ENCODE measurements around the gene PATZ1.

Gene PATZ1

GRCh38 chr22:31305194-31305593, 41.0 kb downstream of the PATZ1 start:
- no peak for DNase-seq

- no peak for DNase-seq
These were observed 43.6 kb downstream of the PATZ1 start for GRCh38 chr22:31302537-31302936.

DNA sequence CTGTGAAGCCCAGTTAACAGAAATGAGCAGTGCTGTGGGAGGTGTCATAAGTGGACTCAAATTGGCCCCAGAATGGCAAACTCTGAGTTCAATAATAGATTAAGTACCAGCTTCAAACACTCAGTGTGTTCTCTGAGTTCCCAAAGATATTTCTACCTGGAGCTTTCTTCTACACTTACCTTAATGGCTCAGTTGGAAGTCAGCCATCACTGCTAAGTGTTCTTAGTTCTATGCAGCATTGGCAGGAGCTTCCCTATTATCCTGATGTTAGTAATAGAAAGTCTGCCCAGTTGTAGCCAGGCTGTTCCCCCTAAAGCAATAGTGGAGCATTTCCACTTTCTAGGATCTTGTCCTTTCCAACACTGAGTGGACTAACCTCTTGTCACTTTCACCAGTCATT, 44.1 kb downstream of the PATZ1 start:
- DNase-seq = no peak

GRCh38 chr22:31300896-31301295, 45.2 kb downstream of the PATZ1 start:
- DNase-seq = no peak

- no peak for DNase-seq
These were observed 50.1 kb downstream of the PATZ1 start for GRCh38 chr22:31295831-31296657.

DNA sequence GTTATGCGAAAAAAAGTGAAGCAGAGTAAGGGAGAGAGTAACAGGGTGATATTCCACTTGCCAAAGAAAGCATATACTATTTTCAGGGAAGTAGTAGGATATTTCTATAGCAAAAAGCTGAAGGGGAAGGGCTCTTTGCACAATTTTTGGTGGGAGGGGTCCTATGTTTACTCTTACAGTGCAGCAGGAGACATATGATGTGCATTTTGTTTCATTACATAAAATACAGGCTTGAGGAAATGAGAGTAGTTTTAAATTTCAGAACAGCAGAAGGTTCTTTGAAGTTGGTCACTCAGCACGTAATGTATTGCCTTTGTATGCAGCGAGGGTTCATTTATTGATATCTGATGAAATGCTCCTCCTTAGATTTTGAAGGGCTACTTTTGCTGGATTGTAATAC, 50.8 kb downstream of the PATZ1 start:
- DNase-seq = no peak

GRCh38 chr22:31292236-31292989, 53.7 kb downstream of the PATZ1 start, which contains the start of gene PIK3IP1:
Gene PIK3IP1, minus strand, starts transcription at chr22:31292488. Its CDS starts 144 bp downstream, at chr22:31292344.
- peak; percentile 73 for DNase-seq

DNA sequence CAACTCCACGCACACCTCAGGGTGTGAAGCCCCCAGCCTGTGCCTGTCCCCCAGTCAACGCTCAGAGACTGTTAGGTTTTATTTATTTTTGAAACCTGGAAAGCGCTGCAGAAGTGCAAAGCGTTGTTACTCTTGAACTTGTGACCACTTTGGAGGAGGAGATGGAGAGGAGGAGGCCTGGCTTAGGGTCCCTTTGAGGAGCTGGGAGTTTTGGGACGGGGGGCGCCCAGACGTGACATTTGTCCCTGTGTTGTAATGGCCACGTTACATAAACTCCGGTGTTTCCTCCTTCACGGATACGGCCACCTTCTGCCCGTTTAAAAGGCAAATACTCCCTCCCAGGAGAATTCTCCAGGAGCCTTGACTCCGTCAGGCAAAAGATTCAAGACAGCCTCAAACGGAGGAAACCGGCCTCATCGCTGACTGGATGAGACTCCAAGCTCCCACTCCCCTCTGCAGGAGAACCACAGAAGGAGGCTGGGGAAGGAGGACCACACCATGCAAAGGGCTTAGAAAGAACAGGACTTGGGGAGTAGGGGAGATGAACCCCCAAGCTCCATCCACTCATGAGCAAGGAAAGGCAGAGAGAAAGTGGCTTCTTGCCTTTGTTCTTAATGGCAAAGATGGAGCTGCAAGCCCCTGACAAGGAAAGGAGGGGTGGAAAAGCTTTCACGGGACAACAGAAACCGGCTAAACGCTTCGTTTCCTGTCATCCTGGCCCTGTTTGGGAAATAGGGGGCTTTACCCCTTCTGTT, 54.5 kb downstream of the PATZ1 start:
- no peak for DNase-seq

DNA sequence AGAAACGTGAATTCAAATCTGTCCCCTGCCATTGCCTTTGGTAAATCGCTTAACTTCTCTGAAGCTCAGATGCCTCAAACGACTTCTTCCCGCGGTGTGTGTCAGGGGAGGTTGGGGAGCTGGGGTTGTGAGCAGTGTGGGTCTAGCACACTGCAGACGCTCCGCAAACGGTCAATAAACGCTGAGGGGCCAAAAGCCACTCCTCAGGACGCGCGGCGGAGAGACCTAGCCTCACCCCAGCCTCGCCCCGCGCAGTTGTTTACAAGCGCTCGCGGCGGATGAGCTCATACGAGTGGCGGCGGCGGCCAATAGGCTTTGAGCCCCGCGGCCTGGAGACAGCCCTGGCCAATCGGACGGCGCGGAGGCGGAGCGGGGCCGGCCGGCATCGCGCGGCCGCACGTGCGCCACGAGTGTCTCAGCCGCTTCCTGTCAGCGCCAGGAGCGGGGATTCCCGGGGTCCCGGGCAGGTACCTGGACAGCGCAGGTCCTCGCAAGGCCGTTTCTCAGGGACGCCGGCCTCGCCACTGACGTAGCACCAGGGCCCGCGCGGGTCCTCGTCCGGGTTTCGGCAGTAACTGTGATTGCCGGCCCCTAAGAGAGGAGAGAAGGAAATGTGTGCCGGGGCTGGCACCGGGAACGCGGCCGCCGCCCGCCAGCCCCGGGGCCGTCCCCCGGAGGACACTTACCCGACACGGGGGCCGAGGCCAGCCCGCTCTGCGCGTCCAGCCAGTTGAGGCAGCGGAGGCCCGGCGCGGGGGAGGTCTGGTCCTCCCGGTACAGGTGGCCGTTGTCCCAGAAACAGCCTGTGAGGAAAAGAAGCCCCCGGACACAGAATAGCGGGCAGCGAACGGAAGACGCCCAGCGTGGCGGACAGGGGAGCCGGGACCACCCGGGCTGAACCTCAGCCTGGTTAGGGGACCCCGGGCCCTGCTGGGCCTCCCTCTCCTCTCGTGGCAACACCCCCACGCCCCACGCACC, 55.4 kb downstream of the PATZ1 start:
- peak; percentile 90 for DNase-seq

DNA sequence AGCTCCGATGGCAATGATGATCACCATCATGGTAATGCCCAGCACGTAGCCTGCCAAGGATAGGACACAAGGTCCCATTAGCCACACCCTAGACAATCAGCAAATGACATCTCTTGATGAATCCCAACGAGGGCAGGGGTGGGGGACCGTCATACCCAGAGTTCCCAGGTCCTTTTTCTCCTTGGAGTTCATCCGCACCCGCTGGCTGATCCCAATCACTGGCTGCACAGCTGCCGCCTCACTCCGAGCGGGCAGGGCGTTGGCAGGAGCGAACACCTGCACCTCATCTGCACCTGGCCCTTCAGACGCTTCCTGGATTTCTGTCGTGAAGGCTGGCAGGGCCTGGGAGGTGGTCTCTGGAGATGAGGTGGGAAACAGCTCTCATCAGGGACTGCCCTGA, 56.8 kb downstream of the PATZ1 start:
- peak; percentile 86 for DNase-seq

DNA sequence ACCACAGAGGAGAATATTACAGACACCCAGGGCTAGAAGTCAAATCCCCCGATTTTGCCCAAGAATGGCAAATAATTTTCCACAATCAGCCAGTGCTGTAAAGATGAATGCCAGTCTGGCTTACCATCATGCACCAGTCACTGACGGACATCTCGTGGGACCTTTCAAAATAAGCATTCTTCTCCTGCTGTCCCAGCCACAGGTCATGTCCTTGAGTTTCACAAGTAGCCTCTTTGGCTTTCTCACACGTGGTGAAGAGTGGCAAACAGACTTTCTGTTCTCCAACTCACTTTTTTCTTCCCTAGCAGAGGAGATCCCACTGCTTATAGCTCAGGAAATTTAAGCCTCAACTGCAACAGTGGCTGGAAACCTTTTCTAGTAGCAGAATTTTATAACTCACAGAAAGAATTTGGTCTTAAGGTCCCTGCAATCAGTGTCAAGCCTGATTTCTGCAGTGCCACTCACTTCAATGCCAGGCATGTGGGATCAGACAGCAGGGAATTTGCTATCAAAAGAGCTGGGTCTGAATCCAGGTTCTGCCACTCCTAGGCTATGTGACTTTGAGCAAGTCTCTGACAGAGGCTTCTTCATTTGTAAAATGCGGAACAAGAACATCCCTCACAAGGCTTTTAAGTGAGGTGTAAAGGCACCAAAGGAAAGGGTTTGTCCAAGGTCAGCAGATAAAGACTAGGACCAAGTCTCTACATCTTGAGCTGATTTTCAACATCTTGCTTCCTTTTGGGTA, 57.5 kb downstream of the PATZ1 start:
- no peak for DNase-seq

- no peak for DNase-seq
These were observed 58.2 kb downstream of the PATZ1 start for GRCh38 chr22:31287818-31288495.

DNA sequence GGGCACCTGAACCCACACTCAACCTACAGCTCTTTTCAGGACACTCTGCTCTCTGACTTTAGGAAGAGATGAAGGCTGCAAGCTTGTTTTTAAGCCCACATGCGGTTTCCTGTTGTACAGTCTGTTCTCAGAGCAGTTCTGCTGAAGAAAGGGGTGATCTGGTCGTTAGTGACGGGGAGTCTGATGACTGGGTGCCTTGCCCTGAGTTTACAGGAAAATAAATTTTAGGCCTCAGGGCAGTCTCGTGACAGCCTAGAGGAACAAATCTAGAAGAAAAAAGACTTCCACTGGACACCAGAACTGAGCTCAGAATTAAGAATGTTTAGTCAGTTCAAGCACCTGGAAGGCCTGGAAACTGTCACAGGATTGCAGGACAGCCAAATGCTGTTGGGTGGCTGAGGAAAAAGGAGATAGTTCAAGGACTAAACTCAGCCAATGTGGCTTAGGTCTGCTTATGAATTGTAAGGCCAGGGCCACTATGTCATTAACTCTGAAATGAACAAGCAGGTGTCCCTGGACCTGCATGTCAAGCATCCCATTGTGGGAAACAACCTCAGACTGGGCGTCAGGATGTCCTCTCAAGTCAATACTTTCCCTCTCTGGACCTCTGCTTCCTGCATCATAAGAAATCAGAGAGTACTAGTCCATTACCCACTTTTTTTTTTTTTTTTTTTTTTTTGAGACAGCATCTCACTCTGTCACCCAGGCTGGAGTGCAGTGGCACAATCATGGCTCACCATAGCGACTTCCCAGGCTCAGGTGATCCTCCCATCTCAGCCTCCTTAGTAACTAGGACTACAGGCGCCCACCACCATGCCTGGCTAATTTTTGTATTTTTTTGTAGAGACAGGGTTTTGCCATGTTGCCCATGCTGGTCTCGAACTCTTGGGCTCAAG, 59.5 kb downstream of the PATZ1 start:
- DNase-seq = no peak

DNA sequence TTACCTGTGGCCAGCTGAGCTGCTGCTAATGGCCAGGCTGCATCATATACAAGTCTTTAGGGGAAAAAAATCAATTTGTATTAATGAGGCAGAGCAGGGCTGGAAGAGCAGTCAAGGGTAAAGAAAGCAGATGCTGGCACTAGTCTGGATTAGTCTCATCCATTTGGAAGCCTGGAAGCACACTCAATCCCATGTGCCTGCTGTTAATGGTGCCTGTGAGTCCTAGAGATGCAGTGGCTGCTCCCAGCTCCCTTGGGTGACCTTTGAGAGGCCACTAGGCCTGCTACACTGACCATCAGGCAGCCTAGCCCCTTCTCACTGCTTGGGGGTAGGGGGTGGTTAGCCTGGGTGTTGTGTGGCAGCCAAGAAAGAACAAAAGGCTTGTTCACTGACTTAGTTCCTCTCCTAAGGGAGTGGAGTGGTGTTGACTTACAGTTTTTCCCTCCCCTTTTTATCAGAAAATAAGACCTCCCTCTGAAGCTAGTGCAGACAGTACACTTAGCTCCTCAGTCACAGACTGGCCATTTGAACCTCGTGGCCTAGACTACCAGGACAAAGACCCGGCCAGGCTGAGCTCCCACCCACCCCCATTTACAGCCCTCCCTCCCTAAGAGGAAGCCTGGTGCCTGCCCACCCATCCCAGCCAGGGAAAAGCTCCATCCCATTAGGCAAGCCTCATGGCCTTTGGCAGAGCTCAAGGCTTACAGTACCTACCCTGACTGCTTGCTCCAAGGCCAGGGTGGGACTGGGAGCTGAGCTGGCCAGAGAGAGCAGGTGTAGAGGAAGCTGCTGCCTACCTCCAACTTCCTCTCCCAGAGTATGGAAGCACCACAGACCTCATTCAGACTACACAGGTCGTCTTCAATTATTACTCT, 61.6 kb downstream of the PATZ1 start:
- no peak for DNase-seq

- DNase-seq = no peak
These were observed 63.2 kb downstream of the PATZ1 start for GRCh38 chr22:31282748-31283468.

DNA sequence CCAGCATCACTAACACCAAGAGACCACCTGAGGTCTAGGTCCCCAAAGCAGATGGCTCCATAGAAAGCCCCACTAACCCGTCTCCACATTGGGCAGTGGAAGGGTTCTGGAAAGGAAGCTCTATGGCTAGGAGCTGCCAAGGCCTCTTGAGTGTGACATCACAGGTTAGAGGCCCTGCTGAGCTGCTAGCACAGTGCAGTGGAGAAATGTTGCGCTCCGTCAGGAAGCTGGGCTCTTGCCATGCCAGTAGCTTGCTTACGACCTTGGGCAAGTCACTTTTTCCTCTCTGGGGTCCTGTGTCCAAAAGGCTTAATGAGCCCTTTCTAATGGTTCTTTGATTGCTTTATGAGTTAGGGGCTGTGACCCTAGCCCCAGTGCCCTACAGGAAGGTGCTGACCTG, 64.4 kb downstream of the PATZ1 start:
- no peak for DNase-seq

- DNase-seq = no peak
These were observed 66.2 kb downstream of the PATZ1 start for GRCh38 chr22:31279821-31280505.

GRCh38 chr22:31279327-31279669, 66.8 kb downstream of the PATZ1 start:
- no peak for DNase-seq

All from NCI-H510A (cell line).